Adipocyte (in vitro differentiated cells): ENCODE results near the gene CLDN19.

Experiments used
- DNase-seq: peaks from one replicate; pipeline ENCODE4 v3.0.0-alpha.2; 2015; ENCODE audit warnings: low read depth
- H3K27me3 ChIP-seq: replicated peaks from 2 replicates; pipeline ENCODE4 v1.7.0; 2013; ENCODE audit warnings: mild to moderate bottlenecking, low read length, moderate library complexity; ENCODE audit not compliant: control insufficient read depth, insufficient read depth
- H3K36me3 ChIP-seq: 2 replicates; pipeline ENCODE4 v1.7.0; 2013; ENCODE audit warnings: low read length, mild to moderate bottlenecking, moderate library complexity; ENCODE audit not compliant: control insufficient read depth, insufficient read depth, severe bottlenecking
- H3K4me1 ChIP-seq: 2 replicates; pipeline ENCODE4 v1.7.0; 2013; ENCODE audit warnings: mild to moderate bottlenecking, low read length, moderate library complexity; ENCODE audit not compliant: control insufficient read depth, insufficient read depth
- H3K4me3 ChIP-seq: 2 replicates; pipeline ENCODE4 v1.7.0; 2013; ENCODE audit warnings: mild to moderate bottlenecking, low read length, moderate library complexity
- H3K9ac ChIP-seq: 2 replicates; pipeline ENCODE4 v1.7.0; 2013; ENCODE audit warnings: mild to moderate bottlenecking, low read length, moderate library complexity
- H3K9me3 ChIP-seq: 2 replicates; pipeline ENCODE4 v1.7.0; 2013; ENCODE audit warnings: mild to moderate bottlenecking, low read length, moderate library complexity; ENCODE audit not compliant: control insufficient read depth

The CLDN19 gene

DNA sequence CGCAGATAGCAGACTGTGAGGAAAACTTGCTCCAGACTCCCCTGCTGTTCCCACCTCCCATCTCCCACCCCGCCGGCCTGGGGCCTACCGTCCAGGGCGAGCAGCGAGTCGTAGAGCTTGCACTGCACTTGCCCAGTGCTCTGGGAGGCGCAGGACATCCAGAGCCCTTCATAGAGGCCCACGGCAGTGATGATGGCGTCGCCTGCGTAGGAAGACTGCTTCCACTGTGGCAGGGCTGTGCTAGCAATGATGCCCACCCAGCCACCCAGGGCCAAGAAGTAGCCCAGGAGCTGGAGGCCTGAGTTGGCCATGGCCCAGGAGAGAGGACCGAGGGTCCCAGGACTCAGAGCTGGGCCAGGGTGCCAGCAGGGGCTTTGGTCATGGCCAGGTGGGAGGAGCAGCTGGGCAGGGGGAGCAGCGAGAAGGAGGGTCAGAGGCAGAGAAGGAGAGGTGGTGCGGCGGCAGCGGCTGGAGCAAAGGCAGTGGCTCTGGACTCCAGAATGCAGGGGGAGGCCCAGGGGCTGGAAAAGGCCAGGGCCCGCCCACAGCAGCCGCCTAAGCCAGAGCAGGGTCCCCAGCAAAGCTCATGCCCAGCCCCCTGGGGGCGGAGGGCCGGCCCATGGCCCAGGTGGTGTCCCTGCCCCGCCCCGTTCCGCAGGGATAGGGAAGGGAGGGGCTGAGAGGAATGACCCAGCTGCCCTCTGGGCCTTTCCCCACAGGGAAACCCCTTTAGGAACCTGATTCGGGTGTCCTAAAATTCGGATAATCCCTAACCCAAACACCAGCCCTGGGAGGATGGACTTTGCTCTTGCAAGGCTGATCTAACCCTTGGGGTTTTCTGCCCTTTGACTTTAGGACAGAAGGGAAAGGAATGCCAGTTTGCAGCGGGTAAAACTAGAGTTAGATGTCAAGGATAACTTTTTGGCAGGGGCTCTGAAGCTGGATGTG lies at the start of gene CLDN19:
CLDN19 (minus strand) TSS at position 484 of the 948 bp plus-strand sequence; CDS start at position 311, 173 bp downstream.
- H3K9ac ChIP-seq: no peak within 1 kb of the TSS
- DNase-seq: no peak
- H3K4me1 ChIP-seq: no peaks in the 10 kb centered on the region
- no peaks in the 10 kb centered on the region for H3K36me3 ChIP-seq
- no peaks in the 10 kb centered on the region for H3K9me3 ChIP-seq
- no peaks in the 10 kb centered on the region for H3K27me3 ChIP-seq
- no peak within 1 kb of the TSS for H3K4me3 ChIP-seq

DNA sequence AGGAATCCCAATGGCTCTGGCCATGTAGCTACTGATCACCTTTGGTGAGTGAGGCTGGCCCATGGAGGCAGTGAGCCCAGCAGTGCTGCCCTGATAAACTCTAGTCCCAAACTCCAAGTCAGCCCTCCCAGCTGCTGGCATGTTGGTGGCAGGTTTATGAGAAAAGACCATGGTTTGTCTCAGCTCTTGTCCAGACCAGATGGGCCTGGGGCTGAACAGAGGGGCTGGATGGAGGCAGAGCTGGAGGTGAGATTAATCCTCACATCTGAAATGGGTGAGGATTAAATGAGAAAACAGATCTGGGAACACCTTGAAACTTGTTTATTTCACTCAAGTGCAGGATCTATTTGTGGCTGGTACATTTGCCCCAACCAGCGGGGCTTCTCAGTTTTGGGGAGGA lies 48.0 kb upstream of the CLDN19 start:
- Histone ChIP-seq H3K4me3 (no peak overlapping the region), H3K9ac (no peak overlapping the region), H3K27me3 (peaks cover 3% of the 10 kb centered on the region), H3K36me3 (peaks cover 2% of the 10 kb centered on the region), H3K9me3 (no peaks in the 10 kb centered on the region), H3K4me1 (peaks cover 8% of the 10 kb centered on the region)
- no peak for DNase-seq

DNA sequence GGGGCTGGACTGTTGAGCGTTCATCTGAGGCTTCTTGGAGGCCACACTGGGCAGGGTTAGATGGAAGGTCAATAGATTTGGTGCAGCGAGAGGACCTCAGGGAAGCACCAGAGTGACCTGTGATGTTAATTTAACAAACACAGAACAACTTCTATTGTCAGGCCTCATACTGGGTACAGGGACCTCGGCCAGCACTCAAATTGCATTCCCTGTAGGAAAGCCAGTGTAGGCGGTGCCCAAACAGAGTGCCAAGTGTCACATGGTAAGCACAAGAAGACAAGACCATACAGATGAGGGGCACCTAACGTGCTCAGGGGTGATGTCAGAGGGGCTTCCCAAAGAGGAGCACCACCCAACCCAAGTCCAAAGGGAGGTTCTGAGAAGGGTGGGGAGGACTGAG lies 46.1 kb upstream of the CLDN19 start:
- Histone ChIP-seq H3K27me3 (peaks cover 3% of the 10 kb centered on the region), H3K4me3 (no peak overlapping the region), H3K9ac (no peak overlapping the region), H3K36me3 (peaks cover 17% of the 10 kb centered on the region), H3K4me1 (peaks cover 8% of the 10 kb centered on the region), H3K9me3 (no peaks in the 10 kb centered on the region)
- DNase-seq: no peak

- peaks cover 7% of the 10 kb centered on the region for H3K4me1 ChIP-seq
- DNase-seq: peak; percentile 26
- peaks cover 3% of the 10 kb centered on the region for H3K27me3 ChIP-seq
- H3K9ac ChIP-seq: peak within 1 kb of the TSS; percentile 56
- peaks cover 24% of the 10 kb centered on the region for H3K36me3 ChIP-seq
- H3K9me3 ChIP-seq: no peaks in the 10 kb centered on the region
- peak within 1 kb of the TSS; percentile 68 for H3K4me3 ChIP-seq
Measured at GRCh38 chr1:42784946-42785693, 45.1 kb upstream of the CLDN19 start, which contains the start of gene TMEM269. TSS of gene TMEM269 (plus strand) at chr1:42784991. CDS start at chr1:42789894, 4,903 bp downstream.

DNA sequence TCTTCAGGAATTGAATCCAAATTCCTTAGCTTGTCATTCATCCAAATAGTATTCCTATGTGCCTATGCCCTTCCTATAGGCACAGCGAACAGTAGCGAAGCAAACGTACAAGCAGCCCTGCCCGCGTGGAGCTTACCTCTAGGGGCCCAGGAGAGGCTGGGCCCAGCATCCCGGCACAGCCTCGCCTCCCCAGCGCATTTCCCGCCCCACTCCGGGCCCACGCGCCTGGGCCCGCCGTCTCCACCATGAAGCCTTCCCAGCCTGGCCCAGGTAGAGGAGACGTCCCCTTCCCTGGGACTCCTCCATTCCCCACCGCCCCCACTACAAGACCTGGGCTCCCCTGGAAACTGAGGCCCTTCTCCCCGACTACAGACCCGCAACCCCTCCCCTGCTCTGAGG lies 44.5 kb upstream of the CLDN19 start:
- no peaks in the 10 kb centered on the region for H3K9me3 ChIP-seq

DNA sequence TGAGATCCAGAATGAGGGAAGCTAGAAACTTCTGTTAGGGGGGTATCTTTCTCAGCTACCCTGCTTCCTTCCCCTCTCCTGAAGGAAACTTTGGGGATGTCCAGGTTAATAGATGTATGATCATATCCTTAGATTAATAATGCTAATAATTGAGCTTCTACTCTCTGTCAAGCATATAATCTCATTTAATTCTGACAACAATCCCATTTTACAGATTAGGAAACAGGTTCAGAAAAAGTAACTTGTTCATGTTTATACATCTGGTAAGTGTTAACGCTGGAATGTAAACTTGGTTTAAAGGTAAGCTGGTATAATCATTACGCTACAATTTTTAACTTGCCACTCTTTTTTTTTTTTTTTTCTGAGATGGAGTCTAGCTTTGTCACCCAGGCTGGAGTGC lies 43.1 kb upstream of the CLDN19 start:
- no peak overlapping the region for H3K4me3 ChIP-seq
- peaks cover 3% of the 10 kb centered on the region for H3K27me3 ChIP-seq
- no peak overlapping the region for H3K9ac ChIP-seq
- H3K9me3 ChIP-seq: no peaks in the 10 kb centered on the region
- H3K36me3 ChIP-seq: peaks cover 33% of the 10 kb centered on the region
- no peak for DNase-seq
- H3K4me1 ChIP-seq: no peaks in the 10 kb centered on the region

More for the DNA sequence above, 44.5 kb upstream of the CLDN19 start:
- H3K36me3 ChIP-seq: peaks cover 30% of the 10 kb centered on the region
- no peak overlapping the region for H3K4me3 ChIP-seq
- no peak overlapping the region for H3K9ac ChIP-seq
- H3K4me1 ChIP-seq: peaks cover 1% of the 10 kb centered on the region
- no peak for DNase-seq
- H3K27me3 ChIP-seq: peaks cover 3% of the 10 kb centered on the region

DNA sequence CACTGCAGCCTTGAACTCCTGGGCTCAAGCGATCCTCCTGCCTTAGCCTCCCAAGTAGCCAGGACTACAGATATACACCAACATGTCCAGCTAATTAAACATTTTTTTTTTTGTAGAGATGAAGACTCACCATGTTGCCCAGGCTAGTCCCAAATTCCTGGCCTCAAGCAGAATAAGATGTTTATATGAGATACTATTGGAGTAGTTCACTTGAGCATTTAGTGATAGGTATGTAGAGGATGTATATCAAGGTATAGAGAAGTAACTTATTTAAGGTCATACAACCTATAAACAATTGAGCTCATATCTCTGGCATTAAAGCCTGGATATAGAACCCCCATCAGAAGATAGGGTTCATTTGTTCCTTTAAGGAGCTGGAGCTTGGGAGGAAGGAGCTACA lies 40.1 kb upstream of the CLDN19 start:
- no peak for DNase-seq
- Histone ChIP-seq H3K36me3 (peaks cover 62% of the 10 kb centered on the region), H3K27me3 (no peaks in the 10 kb centered on the region), H3K4me1 (no peaks in the 10 kb centered on the region), H3K9ac (no peak overlapping the region), H3K9me3 (no peaks in the 10 kb centered on the region), H3K4me3 (no peak overlapping the region)

- H3K27me3 ChIP-seq: no peaks in the 10 kb centered on the region
- H3K36me3 ChIP-seq: peaks cover 66% of the 10 kb centered on the region
- H3K9ac ChIP-seq: no peak overlapping the region
- no peaks in the 10 kb centered on the region for H3K9me3 ChIP-seq
- no peaks in the 10 kb centered on the region for H3K4me1 ChIP-seq
- DNase-seq: no peak
- no peak overlapping the region for H3K4me3 ChIP-seq
Measured at GRCh38 chr1:42779725-42780124, 39.7 kb upstream of the CLDN19 start.

DNA sequence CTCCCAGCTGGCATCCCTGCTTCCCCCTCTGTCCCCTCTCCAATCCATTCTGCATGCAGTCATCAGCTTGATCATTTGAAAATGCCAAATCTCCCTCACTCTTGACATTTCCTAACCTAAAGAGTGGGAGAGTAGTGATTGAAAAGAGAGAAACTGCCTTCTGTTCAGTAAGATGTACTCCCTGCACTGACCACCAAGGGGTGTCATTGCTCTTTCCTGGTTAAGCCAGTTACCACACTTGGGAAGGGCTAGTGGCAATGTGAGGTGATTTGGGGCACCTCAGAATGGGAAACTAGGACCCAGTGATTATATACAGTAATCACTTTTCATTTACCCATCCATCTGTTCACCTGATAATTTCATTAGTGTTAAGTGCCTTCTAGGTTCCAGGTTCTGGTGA lies 37.8 kb upstream of the CLDN19 start:
- Histone ChIP-seq H3K36me3 (peaks cover 78% of the 10 kb centered on the region), H3K4me1 (no peaks in the 10 kb centered on the region), H3K9me3 (no peaks in the 10 kb centered on the region), H3K4me3 (no peak overlapping the region), H3K9ac (no peak overlapping the region), H3K27me3 (no peaks in the 10 kb centered on the region)
- peak; percentile 65 for DNase-seq

DNA sequence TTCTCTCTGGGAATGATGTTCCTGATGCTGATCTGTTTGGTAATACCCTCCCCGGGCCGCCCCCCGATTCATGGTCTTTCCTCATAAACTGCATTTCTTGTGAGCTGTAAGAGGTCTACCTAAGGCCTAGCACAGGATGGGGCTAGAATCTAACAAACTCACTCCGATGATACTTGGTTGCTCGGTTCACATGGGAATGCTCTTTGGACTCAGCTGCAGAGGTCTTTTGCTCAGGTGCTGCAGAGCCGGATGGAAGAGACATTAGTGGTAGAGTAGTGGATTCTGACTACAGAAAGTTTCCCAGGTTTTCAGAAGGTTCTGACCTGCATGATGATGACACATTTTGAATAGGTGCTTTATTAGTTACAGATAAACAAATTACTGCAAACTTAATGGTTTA lies 36.5 kb upstream of the CLDN19 start:
- H3K27me3 ChIP-seq: no peaks in the 10 kb centered on the region
- peaks cover 66% of the 10 kb centered on the region for H3K36me3 ChIP-seq
- DNase-seq: no peak

DNA sequence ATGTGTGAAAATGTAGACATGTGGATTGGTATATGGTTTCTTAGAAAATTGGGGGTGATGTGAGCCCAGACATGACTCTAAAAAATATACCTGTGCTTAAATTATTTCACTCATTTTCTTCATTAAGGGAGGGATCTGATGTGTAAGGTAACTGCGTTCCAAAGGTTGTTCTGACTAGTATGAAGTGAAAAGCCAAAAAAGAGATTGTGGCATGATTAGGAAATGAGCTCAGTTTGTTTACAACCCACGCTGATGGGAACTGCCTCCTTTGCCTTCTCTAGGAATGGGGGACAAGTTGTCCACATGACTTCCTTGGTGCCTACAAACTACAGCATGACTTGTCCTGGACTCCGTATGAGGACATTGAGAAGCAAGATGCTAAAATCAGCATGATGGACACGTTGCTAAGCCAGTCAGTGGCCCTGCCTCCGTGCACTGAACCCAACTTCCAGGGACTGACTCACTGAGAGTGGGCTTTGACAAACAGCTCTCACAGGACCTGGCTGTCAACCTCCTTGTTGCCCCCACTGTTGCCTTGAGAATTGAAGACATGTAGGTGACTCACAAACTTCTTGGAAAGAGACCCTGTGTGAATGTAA lies 35.0 kb upstream of the CLDN19 start:
- Histone ChIP-seq H3K27me3 (no peaks in the 10 kb centered on the region), H3K9me3 (no peaks in the 10 kb centered on the region), H3K9ac (no peak overlapping the region), H3K4me1 (no peaks in the 10 kb centered on the region), H3K36me3 (peaks cover 57% of the 10 kb centered on the region), H3K4me3 (no peak overlapping the region)
- no peak for DNase-seq

More for the DNA sequence above, 36.5 kb upstream of the CLDN19 start:
- Histone ChIP-seq H3K9me3 (no peaks in the 10 kb centered on the region), H3K4me3 (no peak overlapping the region), H3K9ac (no peak overlapping the region), H3K4me1 (no peaks in the 10 kb centered on the region)
